RPMI7951 (cell line): ENCODE data around the gene FOXL3. TPM values are rescaled to one million over a fixed set of nuclear protein-coding genes. Genes with fewer than 3 reads are reported as not detected.

Experiments
- DNase-seq: peaks from one replicate; pipeline ENCODE4 v3.0.0-alpha.2; 2012; ENCODE audit warnings: low read depth
- total RNA-seq: library from RNA; depleted of rRNA; stranded (reverse); fragments of >200 nt; shearing (Covaris generic); gene quantifications from 2 replicates; pipeline ENCODE4 v1.2.3, GENCODE V29; 2014

Gene FOXL3
- total RNA-seq, 1 experiment from 2014 or later: not detected

GRCh38 chr7:266851-267840 is 22.8 kb upstream of the FOXL3 start:
- DNase-seq: peak; percentile 51

- DNase-seq: peak; percentile 76
Measured at GRCh38 chr7:268991-269390, 21.0 kb upstream of the FOXL3 start.

- DNase-seq: peak; percentile 32
Measured at GRCh38 chr7:269721-270120, 20.2 kb upstream of the FOXL3 start.

GRCh38 chr7:270351-270983 is 19.5 kb upstream of the FOXL3 start:
- DNase-seq: peak; percentile 48

- DNase-seq: peak; percentile 59
Measured at GRCh38 chr7:271266-272107, 18.5 kb upstream of the FOXL3 start.

- DNase-seq: no peak
Measured at GRCh38 chr7:272108-272615, 17.8 kb upstream of the FOXL3 start.

- DNase-seq: no peak
Measured at GRCh38 chr7:272631-273030, 17.3 kb upstream of the FOXL3 start.

- no peak for DNase-seq
Measured at GRCh38 chr7:273327-273726, 16.6 kb upstream of the FOXL3 start.

GRCh38 chr7:274266-274665 is 15.7 kb upstream of the FOXL3 start:
- no peak for DNase-seq

- DNase-seq: no peak
Measured at GRCh38 chr7:276230-276835, 13.6 kb upstream of the FOXL3 start.

GRCh38 chr7:277228-277627 is 12.7 kb upstream of the FOXL3 start:
- DNase-seq: peak; percentile 68

GRCh38 chr7:278081-278480 is 11.9 kb upstream of the FOXL3 start:
- DNase-seq: no peak

GRCh38 chr7:279821-280220 is 10.1 kb upstream of the FOXL3 start:
- DNase-seq: no peak

- no peak for DNase-seq
Measured at GRCh38 chr7:280461-280860, 9.5 kb upstream of the FOXL3 start.

GRCh38 chr7:281637-282036 is 8.3 kb upstream of the FOXL3 start:
- no peak for DNase-seq

GRCh38 chr7:282621-283020 is 7.3 kb upstream of the FOXL3 start:
- no peak for DNase-seq

GRCh38 chr7:284762-285722 is 4.9 kb upstream of the FOXL3 start:
- no peak for DNase-seq

- no peak for DNase-seq
Measured at GRCh38 chr7:285731-286130, 4.2 kb upstream of the FOXL3 start.

GRCh38 chr7:286266-286665 is 3.7 kb upstream of the FOXL3 start:
- DNase-seq: no peak

- no peak for DNase-seq
Measured at GRCh38 chr7:288671-289101, 1.3 kb upstream of the FOXL3 start.
